T-helper 1 cell (primary cell): ENCODE measurements around the gene ARID1B.

Source experiments
- DNase-seq, 5 donors: peaks; one replicate each; pipeline ENCODE4 v3.0.0-alpha.2; 2012 to 2020

ARID1B gene

DNA sequence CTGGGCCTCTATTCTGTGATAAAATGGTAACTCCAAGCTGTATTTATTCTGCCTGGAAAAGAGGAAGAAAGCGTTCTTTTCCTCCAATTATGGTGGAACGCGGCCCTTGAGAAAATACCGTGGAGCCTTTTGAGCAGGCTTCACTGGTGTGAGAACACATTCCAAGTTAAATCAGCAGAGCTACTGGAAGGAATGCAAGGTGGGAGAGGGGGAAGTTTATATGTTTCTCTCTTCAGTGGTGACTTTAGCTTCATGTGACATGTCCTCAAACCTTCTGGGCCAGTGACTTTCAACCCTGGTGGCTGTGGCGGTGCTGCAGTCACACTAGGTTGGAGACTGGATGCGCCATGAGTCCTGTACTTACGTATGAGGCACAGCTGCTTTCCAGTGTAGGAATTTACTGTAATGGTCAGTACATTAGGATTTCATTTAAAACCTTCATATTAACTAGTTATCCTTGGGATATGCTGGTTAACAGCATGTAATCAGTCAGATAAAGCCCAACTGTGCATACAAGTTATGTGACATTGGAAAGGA, 221.7 kb downstream of the ARID1B start:
- DNase-seq: no peak

DNA sequence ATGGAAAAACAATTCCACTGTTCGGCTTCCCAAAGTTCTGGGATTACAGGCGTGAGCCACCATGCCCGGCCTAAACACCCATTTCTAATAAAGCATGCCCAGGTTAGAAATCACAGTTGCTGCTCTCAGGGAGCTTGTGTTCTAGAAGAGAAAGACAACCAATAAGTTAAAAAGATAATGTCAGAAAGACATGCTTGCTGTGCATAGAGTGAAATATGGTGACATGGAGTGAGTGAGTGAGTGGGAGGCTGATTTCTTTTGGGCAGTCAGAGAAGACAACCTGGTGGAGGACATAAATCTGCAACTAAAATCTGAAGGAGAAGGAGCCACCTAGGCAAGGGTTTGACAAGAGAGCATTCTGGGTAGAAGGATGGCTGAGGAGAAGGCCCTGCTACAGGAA, 222.6 kb downstream of the ARID1B start:
- DNase-seq: no peak

DNA sequence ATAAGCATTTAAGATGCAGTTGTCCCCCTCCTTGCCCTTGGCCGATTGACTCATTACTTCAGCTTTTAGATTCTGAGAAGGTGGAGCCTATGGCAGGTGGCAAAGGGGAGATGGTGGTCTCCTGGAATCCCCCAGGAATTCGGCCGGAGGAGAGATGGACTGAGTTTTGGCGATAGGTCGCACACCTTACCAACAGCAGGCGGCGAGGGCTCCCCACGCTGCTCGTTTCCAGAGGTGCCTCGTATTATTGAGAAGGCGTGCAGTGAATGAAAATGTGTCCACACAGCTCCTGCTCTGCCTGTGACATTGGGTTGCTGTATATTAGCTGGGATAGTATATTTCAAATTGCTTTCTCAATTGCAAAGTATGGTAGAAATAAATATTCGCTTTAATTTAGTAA, 224.5 kb downstream of the ARID1B start:
- no peak for DNase-seq

DNA sequence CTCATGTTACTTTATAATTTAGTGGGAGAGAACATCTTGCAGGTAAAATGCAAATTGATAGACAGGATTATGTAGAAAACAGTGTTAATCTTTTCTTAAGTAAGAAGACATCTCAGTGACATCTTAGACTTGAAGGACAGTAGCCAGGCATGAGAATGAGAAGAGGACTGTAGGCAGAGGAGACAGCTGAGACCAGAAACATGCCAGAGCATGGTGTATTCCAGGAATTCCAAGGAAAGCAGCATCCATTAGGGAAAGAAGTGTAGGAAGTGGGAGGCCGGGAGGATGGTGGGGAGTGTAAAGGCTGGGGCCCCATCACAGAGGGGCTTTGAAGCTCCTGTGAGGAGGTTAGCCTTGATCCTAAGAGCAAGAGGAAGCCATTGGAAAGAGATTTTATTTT, 225.6 kb downstream of the ARID1B start:
- DNase-seq: no peak

DNA sequence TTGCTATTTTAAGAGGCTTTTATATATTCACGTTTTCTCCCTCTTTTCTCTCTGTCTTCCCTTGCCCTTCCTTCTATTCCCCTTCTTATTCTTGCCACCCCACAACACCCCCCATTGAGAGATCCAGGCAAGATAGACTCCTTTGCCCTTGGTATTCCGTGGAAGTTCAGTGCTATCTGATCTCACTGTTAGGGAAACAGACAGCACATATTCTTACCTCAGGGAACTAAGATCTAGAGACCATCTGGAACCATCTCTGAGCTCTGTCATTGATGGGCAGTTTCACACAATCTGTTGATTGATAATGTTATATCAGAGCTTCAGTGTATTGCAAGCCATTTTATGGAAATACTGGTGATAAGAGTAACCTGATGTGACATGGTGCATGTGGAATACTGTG, 228.8 kb downstream of the ARID1B start:
- no peak for DNase-seq

DNA sequence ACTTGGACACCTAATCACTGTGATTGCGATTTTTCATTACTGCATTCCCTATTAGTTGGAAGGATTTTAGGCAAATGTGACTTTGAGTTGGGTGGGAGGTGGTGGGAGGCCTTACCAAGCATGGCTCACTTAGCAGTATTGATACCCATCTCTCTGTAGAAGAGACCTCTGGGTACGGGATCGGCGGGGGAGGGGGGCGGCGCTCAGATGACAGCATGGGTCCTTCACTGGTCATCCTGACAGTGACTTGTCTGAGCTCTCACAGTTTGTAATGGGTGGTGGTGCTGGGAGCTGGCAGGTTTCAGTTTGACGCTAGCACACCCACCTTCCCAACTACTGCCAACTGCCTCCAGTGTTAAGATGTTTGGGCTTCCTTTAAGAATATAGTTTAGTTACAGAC, 231.4 kb downstream of the ARID1B start:
- no peak for DNase-seq

DNA sequence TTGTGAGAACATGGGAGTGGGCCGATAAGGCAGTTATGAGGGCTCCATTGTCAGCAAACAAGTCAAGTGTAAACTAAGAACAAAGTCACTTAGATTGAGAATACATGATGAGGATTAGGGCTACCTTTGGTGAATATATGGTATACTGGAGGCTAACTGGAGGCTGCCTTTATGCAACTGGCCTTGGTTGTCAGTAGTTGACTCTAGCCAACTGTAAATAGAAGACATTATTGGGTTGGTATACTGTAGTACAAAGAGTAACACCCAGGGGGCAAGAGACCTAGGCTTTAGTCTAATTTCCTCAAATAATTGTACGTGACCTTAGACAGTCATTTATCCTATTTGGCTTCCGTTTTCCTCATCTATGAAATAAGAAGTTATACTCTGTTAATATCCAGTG, 235.2 kb downstream of the ARID1B start:
- no peak for DNase-seq

DNA sequence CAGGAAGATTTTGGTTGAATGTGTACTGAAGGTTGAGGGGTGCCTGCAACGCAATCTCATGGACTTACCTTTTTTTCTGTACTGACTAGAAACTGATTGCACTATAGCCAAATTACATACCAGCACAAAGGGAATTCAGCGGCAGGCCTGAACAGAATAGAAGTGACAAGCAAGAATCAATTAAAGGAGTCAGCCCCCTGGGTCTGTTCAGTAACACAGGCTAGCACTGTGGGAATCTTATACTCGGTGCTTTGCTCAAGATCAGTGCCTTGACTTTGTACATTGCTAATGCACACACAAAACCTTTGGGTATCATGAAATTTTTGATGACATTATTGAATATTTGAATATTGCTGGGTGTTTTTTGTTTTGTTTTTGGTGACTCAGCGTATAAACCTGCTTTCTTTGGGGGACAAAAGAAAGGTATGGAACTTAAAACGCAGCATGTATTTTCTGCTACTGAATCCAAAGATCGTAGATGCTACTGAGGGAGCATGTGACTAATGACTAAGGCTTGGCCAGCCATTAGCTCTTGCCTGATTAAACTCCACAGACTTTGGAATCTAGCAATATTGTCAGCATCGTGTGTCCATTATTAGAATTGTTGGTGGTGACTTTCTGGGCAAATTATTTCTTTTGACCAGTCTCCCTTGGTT, 236.6 kb downstream of the ARID1B start:
- DNase-seq: no peak

DNA sequence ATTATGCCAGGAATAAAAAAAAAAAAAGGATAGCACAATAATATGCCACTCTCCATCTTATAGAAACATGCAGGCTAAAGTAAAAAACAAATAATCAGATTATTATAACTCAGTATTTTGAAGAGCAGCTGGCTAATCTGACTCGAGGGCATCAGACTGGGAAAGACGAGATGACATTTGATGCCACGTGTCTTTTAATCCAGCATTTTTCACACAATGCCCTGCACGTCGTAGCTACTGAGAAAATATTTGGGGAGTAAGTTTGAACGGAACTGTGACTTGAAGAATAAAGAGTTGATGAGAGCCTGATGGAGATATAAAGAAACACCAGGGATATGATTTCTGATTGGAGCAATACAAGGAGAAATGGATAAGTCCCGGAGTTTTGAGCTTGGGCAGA, 237.7 kb downstream of the ARID1B start:
- DNase-seq: no peak

DNA sequence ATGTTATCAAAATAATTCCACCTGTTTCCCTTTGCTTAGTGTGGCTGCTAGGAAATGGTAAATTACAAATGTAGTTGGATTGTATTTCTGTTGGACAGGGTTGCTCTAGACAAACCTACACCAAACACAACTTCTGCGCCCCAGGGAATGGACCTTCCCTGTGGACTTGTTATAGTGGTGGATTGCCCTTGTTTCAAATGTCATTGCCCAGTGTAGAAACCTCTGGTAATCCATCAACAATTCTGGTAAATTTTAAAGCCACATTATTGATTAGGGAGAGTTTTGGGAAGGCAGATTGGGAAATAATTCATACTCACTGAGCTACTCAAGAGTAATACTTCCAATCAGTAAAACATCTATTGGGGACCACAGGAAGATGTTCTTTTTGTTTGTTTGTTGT, 239.8 kb downstream of the ARID1B start:
- DNase-seq: no peak

DNA sequence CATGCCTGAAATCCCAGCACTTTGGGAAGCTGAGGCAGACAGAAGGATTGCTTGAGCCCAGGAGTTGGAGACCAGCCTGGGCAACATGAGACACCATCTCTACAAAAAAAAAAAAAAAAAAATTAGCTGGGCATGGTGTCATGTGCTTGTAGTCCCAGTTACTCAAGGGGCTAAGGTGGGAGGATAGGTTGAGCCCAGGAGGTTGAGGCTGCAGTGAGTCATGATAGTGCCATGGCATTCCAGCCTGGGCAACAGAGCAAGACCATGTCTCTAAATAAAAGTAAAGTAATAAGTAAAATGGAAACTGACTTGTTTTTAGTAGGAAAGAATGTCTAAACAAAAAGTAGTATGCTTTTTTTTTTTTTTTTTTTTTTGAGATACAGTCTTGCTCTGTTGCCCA, 240.7 kb downstream of the ARID1B start:
- DNase-seq: no peak

DNA sequence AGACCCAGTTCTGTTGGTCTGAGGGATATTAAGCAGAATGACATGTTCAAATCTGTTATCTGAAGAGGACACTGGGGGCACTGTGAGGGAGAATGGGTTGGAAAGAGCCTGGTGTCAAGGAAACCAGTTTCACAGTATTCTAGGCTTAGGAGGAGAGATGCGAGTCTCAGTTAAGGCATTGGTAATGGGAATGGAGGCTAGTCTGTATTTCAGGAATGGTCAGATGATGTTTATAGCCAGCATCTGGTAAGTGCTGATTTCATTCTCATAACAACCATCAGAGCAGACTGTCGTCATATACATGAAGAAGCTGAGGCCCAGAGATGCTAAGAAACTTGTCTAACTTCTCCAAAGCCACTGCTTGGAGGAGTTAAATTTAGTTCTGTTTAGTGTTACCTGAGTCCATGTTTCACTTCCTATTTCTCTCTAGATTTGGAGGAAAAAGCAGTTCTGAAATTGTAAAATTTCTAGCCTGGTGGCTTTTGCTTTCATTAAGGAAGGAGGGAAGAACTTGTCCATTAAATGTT, 242.0 kb downstream of the ARID1B start:
- DNase-seq: no peak

DNA sequence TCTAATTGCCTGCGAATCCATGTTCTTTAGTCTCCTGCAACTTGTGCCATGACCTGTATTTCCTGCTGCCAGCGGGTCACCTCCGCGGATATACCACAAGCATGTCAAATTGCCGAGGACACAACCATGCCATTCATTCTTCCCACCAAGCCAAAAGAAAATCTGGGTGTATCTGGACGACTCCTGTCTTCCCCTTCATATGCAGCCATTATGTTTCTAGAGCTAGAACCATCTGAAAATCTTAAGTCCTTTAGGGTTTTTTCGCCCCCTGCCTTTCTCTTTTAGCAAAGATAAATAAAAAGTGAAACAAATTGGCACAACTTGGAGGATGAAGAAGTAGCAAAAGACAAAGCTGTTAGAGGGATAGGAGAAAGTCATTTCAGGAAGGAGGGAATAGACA, 242.6 kb downstream of the ARID1B start:
- no peak for DNase-seq

DNA sequence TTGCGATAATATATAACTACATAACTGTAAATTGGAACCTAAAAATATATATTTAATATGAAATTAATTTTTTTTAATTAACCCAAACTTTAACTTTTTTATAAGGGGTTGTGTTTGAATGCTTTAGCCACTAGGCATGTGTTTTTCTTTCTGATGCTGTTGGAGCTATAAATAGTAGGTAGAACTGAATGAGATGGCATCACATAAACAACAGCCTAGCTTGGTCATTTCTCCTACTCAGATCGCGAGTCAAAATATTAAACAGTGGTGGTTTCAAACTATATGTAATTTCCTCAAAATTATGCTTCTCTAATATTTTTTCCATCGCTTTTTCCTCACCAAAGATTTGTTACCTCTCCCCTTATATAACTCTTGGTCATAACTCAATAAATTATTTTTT, 243.2 kb downstream of the ARID1B start:
- peak in 1 of 5 donors; percentile 23 for DNase-seq

DNA sequence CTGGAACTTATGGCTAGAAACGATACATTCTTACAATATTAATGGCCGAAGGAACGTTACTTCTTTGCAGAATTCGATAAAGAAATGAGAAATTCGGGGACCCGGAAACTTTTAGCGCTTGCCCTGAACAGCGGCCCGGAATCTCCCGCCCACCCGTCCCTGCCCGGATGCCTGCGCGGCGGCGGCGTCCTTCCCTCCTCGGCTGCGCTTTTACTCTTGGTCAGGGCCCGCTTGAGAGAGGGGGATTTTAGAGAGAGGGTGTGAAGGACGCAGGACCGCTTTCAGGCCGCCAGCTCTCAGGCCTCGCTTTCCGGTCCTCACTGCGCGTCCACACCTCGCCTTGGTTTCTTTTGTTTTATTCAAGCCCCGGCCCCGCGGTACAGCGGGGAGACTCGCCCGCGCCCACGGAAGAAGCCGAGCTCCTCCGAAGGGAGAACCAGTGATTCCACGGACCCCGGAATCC, 243.7 kb downstream of the ARID1B start:
- DNase-seq: peak; percentile 22 to 76 (median 42)

DNA sequence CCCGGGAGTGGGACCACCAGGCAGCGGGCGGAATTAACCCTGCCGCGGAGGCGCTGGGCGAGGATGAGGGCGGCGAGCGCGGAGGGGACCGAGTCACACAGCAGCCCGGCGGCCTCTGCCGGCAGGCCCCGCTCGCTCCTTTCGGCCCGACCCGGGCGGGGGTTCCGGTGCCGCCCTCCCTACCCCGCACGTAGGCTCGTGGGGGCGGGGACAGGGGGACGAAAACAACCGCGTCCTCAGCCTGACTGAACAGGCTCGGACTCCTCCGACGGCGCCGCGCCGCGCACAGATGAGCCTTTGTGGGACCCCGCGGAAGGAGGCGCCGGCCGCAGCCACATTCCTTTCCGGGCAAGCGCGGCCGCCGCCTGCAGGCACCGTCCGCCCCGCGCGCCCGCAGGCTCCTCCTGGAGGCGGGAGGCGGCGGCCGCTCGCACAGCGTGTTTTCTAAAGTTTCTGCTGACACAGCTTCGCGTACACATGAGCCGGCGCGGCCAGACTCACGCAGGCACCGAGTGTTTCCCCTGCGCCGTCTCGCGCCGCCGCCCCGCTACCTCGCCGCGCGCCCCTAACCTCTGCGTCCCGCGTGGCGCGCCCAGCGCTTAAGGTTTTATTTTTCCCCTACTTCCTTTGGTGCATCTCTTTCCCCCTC, 244.3 kb downstream of the ARID1B start:
- peak; percentile 77 to 93 (median 82) for DNase-seq

DNA sequence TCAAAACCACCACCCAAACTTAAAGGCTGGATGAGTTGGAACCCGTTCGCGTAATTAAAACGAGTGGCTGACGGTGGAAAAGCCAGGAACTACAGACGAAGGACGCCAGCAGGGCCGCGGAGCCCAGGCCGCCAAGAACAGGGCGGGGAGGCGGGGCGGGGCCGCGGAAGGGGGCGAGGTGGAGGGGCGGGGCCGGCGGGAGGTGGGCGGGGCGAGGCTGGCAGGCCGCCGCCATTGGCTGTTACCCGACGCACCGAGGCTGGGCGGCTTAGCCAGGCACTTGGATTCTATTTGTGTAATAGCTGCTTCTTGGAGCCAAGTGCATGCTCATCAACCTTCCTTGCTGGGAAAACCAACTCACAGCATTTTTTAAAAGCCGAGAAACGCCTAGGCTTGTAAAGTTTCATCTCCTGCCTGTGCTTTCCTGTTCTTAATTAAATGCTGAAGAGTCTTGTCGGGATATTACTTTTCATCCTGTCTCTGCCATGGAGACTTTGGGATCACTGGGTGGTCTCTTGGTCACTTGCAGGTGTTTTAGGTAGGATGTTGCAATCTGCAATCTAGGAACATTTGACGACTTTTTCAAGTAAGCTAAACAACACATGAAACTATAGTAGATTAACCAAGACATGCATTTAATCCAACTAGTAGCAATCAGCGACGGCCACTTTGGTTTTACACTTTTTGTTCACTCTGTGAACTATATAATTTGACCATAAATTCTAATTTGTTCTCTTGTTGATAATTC, 245.0 kb downstream of the ARID1B start:
- peak; percentile 72 to 86 (median 79) for DNase-seq

DNA sequence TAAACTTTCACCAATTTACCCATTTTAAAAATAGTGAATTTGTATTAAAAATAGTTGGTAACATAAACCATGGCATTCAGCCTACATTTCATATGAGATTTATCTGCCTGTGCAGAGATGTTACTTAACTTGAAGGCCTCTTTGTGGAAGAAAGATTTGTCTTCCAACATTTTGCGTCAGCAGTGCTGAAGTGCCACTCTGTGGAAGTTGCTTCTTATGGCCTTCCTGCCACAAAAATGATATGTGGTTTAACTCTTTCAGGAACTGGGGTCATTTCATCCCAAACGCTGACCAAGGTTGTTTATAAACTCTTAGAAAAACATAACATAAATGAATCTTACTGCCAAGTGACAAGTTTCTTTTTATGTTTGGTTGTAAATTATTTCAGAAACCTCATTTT, 246.8 kb downstream of the ARID1B start:
- DNase-seq: no peak

DNA sequence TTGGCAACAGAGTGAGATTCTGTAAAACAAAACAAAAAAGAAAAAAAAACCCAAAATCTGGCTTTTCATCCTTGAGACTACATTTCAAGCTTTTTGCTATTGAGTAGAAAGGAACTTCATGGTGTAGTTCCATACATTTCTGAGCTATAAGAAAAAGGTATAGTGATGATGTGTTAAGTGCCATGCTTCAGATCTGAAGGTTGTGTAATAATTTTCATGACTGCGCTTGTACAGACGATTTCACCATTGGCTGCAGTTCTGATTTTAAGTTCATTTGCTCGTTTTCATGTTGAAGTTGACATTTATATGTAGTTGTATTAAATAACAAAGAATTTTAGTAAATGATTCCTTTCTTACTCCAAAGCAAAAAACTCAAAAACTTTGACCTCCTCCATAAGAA, 247.6 kb downstream of the ARID1B start:
- no peak for DNase-seq

DNA sequence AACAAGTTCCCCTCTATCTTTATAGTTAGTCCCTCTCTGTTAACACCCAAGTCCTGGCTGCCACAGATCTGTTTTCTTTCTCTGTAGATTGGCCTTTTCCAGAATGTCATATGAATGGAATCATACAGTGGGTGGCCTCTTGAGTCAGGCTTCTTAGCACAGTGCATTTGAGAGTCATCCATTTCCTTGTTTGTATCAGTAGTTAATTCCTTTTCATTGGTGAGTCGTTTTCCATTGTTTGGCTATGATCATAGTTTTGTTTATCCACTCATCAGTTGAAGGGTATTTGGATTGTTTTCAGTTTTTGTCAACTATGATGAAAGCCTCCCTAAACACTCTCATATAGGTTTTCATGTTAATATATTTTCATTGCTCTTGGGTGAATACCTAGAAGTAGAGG, 248.3 kb downstream of the ARID1B start:
- DNase-seq: no peak

DNA sequence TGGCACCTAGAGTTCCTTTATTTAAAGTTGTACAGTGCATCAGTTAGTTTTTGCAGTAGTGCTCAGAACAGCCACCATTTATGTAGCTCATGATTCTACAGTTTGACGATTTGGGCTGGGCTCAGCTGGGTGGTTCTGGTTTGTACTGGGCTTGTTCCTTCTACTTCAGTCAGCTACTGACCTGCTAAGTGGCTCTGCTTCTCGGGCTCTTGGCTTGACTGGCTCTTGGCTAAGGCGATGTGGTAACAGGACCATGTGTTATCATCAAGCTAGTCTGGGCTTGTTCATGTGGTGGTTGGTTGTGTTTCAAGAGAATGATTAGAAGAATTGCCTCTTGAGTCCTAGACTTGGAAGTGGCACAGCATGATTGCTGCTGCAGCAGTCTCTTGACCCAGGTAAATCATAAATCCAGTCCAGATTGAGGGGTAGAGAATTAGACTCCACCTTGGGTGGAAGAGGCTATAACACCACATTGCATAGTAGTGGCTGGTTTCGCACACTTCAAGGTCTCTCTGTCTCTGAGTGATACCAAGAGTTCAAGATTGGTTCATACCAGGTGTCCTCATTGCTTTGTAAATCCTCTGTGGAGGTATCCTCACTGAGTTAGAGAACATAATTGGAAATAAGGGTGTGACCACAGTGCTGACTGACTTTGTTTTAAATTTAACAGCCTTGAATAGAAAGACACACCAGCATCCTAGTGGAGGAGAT, 253.0 kb downstream of the ARID1B start:
- DNase-seq: no peak

DNA sequence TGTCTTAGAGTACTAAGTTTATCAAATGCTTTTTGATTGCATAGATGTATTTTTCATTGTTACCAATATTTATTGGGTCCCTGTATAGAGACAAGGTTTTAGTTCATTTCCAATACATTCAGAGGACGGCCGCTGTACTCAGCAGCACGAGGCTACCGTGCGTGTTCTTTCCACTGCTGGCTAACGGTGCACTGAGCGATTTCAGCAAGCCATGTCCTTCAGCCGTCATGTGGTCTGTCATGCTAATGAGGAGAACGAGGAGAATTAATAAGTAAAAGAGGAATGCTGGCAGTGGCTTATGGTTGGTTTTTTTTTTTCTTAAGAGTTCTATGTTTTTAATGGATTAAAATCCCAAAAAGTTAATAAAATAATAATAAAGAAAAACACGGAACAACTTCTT, 253.6 kb downstream of the ARID1B start:
- no peak for DNase-seq

DNA sequence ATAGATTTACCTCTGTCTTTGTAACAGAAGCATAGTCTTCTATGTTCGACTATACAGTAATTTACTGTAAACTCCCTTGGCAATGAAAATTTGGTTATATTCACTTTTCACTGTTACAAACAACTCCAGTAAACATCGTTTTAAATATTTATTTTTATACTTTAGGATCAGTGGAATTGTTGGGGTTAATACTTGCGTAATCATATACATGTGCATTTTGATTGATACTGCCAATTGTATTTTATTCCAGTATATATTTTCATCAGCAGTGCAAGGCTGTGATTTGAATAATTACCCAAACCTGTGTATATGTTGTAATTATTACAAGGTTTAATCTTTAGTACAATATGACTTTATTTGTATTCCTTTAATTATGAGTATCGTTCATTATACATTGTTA, 255.7 kb downstream of the ARID1B start:
- no peak for DNase-seq
